ENCODE measurements around the gene POMP.

DNA sequence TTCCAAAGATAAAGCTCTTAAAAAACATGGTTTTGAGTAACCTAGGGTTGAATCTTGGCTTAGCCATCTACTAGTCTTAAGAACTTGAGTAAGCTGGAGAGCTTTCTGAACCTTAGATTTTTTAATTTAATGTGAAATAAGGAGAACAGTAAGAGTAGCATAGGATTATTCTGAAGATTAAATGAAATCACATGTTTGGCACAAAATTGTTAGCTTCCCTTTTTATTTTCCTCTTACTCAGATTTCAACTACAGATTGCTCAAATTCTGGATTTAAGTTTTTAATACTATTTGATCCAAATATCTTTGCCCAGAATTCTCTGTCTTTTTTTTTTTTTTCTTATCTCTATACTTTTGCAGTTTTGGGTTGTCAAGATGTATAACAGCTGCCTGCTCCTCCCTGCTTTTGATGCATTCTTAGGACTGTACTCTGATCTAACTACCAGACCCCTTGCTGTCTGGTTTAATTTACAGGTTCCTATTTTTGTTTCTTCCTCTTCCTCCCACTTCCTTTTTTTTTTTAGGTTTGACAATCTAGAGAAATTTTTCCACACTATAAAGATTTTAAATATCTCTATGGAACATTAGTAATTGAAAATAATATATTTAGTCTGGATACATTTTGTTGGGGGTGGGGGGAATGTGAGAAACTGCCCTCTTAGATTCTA, 12.3 kb downstream of the POMP start:
- TF ChIP-seq CTCF (IDR thresholded peaks at IDR 0.05; ENCODE audit: borderline replicate concordance, extremely low read depth, low read length, poor library complexity, severe bottlenecking): no peak
- TF ChIP-seq EZH2 (IDR thresholded peaks at IDR 0.05; ENCODE audit: borderline replicate concordance, low read depth, low read length, severe bottlenecking): no peak

Data from DND-41 (cell line).